Endodermal cell (in vitro differentiated cells): ENCODE measurements around the gene GALNT7. TPM values are rescaled to one million over a fixed set of nuclear protein-coding genes. Genes with fewer than 3 reads are reported as not detected.

Experiments used
- DNase-seq: peaks from one replicate; pipeline ENCODE4 v3.0.0-alpha.2; 2017
- H3K27ac ChIP-seq: 2 replicates; pipeline ENCODE4 v1.5.1; 2013; ENCODE audit warnings: mild to moderate bottlenecking, low read depth, low read length, moderate library complexity
- H3K27me3 ChIP-seq: 2 replicates; pipeline ENCODE4 v1.6.1; 2013; ENCODE audit warnings: mild to moderate bottlenecking, low read length, moderate library complexity; ENCODE audit not compliant: insufficient read depth, control insufficient read depth, poor library complexity, severe bottlenecking
- H3K36me3 ChIP-seq: 2 replicates; pipeline ENCODE4 v1.7.0; 2013; ENCODE audit warnings: mild to moderate bottlenecking, low read length, moderate library complexity; ENCODE audit not compliant: control insufficient read depth, insufficient read depth
- H3K4me1 ChIP-seq: one replicate; pipeline ENCODE4 v1.7.0; 2013; ENCODE audit warnings: low read length; ENCODE audit not compliant: control insufficient read depth, insufficient read depth
- H3K4me3 ChIP-seq: 2 replicates; pipeline ENCODE4 v1.5.1; 2013; ENCODE audit warnings: mild to moderate bottlenecking, low read length, moderate library complexity
- H3K9ac ChIP-seq: 2 replicates; pipeline ENCODE4 v1.6.1; 2013; ENCODE audit warnings: mild to moderate bottlenecking, low read length, moderate library complexity; ENCODE audit not compliant: poor library complexity, severe bottlenecking; ENCODE audit errors: extremely low read depth
- H3K9me3 ChIP-seq: 2 replicates; pipeline ENCODE4 v1.6.1; 2013; ENCODE audit warnings: mild to moderate bottlenecking, low read length, moderate library complexity; ENCODE audit not compliant: control insufficient read depth
- H3K27ac Mint-ChIP-seq: 2 replicates; pipeline ENCODE4 v1.8.0; 2020; ENCODE audit warnings: mixed read lengths
- H3K27me3 Mint-ChIP-seq: 2 replicates; pipeline ENCODE4 v1.8.0; 2021; ENCODE audit warnings: mild to moderate bottlenecking, mixed read lengths; ENCODE audit not compliant: insufficient read depth
- H3K36me3 Mint-ChIP-seq: 2 replicates; pipeline ENCODE4 v1.8.0; 2020; ENCODE audit warnings: low read depth, mixed read lengths
- H3K4me1 Mint-ChIP-seq: 2 replicates; pipeline ENCODE4 v1.8.0; 2020; ENCODE audit warnings: mixed read lengths
- H3K4me3 Mint-ChIP-seq: 2 replicates; pipeline ENCODE4 v1.8.0; 2020; ENCODE audit warnings: mild to moderate bottlenecking, moderate library complexity, mixed read lengths
- H3K9me3 Mint-ChIP-seq: 2 replicates; pipeline ENCODE4 v1.8.0; 2020; ENCODE audit warnings: mild to moderate bottlenecking, mixed read lengths
- WGBS, 2 experiments: methylation state at CpG; one replicate each; pipeline versions ENCODE4 v1.1.5 to v1.1.7; 2013; ENCODE audit warnings: missing lambda C conversion rate in 2 of 2, mixed read lengths in 1 of 2; ENCODE audit not compliant: insufficient coverage in 1 of 2, insufficient read length in 1 of 2; 5-methylcytosine and 5-hydroxymethylcytosine counted together
- total RNA-seq, 2 donors: library from RNA; stranded (reverse); fragmentation: NEBNext Ultra II Directional in 1 of 2; extraction: Animal tissue kit (Norgen Biotek cat#: 25700) in 1 of 2; gene quantifications; 2 replicates in 1 of 2; 3 replicates in 1 of 2; pipeline ENCODE4 v1.2.1, GENCODE V29; 2021
- TF ChIP-seq, protein P1 (sequence below): fragments of 200-600 bp; sonication (generic); conservative IDR thresholded peaks from 2 replicates; pipeline ENCODE4 v1.5.0; 2021; ENCODE audit warnings: antibody characterized with exemption, mild to moderate bottlenecking

The GALNT7 gene
- total RNA-seq, 2 donors from 2014 or later, result 66.1 to 72.1 TPM

DNA sequence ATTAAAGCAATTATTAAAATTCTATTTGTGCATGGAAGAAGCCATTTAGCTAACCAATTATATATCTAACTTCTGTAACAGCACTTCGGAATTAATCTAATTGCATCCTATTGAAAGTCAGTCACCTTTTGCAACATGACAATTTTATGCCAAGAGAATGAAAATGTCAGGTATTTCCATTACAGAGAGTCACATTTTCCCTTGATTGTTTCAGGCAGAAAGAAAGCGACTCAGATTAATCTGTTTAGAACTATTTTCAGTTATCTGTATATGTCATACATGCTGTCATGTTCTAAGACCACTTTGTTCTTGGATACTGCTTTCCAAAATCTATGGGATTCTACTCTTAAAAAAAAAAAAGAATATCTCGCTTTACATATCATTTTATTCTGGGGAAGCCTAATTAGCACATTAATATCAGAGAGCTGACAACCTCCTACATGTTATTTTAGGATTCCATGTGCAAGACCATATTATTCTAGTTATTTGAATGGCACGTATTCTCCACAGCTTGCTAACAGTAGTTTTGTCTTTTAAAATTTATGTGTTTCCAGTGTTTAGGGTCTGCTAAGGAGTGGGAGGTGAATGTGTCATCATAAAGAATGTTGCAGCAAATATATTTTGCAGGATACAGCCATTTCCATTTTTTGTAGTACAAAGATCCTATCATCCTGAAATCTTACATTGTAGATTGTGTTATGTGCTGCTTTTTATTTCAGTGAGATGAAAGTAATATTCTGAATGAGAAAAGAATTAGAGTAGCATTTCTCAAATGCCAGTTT lies 31.7 kb downstream of the GALNT7 start:
- peaks cover 4% of the 10 kb centered on the region for H3K4me1 ChIP-seq
- no peaks in the 10 kb centered on the region for H3K27me3 Mint-ChIP-seq
- peaks cover 16% of the 10 kb centered on the region for H3K36me3 Mint-ChIP-seq
- no peaks in the 10 kb centered on the region for H3K27me3 ChIP-seq
- no peak for DNase-seq
- peaks cover 16% of the 10 kb centered on the region for H3K36me3 ChIP-seq
- TF ChIP-seq, protein P1, sequence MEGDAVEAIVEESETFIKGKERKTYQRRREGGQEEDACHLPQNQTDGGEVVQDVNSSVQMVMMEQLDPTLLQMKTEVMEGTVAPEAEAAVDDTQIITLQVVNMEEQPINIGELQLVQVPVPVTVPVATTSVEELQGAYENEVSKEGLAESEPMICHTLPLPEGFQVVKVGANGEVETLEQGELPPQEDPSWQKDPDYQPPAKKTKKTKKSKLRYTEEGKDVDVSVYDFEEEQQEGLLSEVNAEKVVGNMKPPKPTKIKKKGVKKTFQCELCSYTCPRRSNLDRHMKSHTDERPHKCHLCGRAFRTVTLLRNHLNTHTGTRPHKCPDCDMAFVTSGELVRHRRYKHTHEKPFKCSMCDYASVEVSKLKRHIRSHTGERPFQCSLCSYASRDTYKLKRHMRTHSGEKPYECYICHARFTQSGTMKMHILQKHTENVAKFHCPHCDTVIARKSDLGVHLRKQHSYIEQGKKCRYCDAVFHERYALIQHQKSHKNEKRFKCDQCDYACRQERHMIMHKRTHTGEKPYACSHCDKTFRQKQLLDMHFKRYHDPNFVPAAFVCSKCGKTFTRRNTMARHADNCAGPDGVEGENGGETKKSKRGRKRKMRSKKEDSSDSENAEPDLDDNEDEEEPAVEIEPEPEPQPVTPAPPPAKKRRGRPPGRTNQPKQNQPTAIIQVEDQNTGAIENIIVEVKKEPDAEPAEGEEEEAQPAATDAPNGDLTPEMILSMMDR, result no peak
- no peak overlapping the region for H3K27ac Mint-ChIP-seq
- 93 to 100% methylated on average over 3 to 4 of the region's 4 CpGs for WGBS, 2 experiments
- no peak overlapping the region for H3K4me3 Mint-ChIP-seq
- H3K9me3 ChIP-seq, result peaks cover 24% of the 10 kb centered on the region
- H3K9me3 Mint-ChIP-seq, result peaks cover 16% of the 10 kb centered on the region
- no peak overlapping the region for H3K4me3 ChIP-seq
- no peak overlapping the region for H3K9ac ChIP-seq
- peaks cover 14% of the 10 kb centered on the region for H3K4me1 Mint-ChIP-seq
- H3K27ac ChIP-seq, result no peak overlapping the region

DNA sequence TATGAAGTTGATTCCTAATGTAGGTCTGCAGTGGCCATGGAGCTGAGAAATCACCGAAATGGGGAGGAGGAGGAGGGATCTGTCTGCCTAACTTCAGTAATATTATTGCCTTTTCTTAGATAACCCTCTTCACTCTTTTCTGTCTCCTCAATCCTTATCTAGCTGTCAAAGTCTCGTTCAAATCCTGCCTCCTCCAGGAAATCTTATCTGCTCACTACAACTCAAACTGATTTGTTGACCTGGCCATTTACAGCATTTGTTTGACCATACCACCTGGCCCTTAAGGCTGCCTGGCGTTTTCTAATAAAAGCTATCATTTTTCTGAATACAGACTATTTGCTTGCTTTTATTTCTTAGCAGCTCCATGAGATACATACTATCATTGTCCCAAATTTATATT lies 33.8 kb downstream of the GALNT7 start:
- Histone ChIP-seq H3K9me3 (peaks cover 24% of the 10 kb centered on the region), H3K36me3 (peaks cover 16% of the 10 kb centered on the region), H3K4me1 (peaks cover 3% of the 10 kb centered on the region), H3K4me3 (peak overlapping the region; percentile 47), H3K27me3 (no peaks in the 10 kb centered on the region), H3K27ac (no peak overlapping the region), H3K9ac (no peak overlapping the region)
- H3K4me3 Mint-ChIP-seq, result no peak overlapping the region
- WGBS, 2 experiments, result 40 to 61% methylated on average over 2 to 3 of the region's 3 CpGs
- H3K27ac Mint-ChIP-seq, result no peak overlapping the region
- DNase-seq, result no peak
- H3K9me3 Mint-ChIP-seq, result peaks cover 16% of the 10 kb centered on the region
- H3K4me1 Mint-ChIP-seq, result peaks cover 19% of the 10 kb centered on the region
- peaks cover 19% of the 10 kb centered on the region for H3K36me3 Mint-ChIP-seq
- no peaks in the 10 kb centered on the region for H3K27me3 Mint-ChIP-seq
- TF ChIP-seq, protein P1, result no peak

DNA sequence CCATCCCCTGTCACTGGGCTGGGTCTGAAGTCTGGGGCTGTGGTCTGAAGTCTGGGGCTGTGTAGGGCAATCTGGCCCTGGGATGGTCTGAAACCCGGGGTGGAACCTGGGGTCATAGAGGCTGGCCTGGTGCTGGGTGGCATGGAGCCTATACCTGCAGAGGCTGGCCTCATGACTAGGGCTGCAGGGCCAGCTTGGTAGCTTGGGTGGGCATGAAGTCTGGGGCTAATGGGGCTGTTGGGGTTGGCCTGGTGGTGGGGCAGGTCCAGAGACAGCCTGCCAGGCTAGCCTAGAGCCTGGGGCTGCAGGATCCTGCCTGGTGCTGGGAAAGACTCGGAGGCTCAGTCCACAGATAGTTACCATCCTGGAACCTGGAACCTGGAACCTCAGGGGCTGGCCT lies 37.0 kb downstream of the GALNT7 start:
- Mint-ChIP-seq H3K4me1 (peaks cover 24% of the 10 kb centered on the region), H3K4me3 (no peak overlapping the region), H3K27me3 (no peaks in the 10 kb centered on the region), H3K9me3 (peaks cover 16% of the 10 kb centered on the region), H3K36me3 (peaks cover 21% of the 10 kb centered on the region), H3K27ac (no peak overlapping the region)
- 83 to 91% methylated on average over 1 to 2 of the region's 2 CpGs for WGBS, 2 experiments
- Histone ChIP-seq H3K27ac (no peak overlapping the region), H3K4me1 (peaks cover 3% of the 10 kb centered on the region), H3K9ac (no peak overlapping the region), H3K36me3 (peaks cover 16% of the 10 kb centered on the region), H3K4me3 (no peak overlapping the region), H3K27me3 (no peaks in the 10 kb centered on the region), H3K9me3 (peaks cover 24% of the 10 kb centered on the region)
- TF ChIP-seq, protein P1, result no peak
- no peak for DNase-seq
